ENCODE measurements around the gene ADAM19.

- TF ChIP-seq, protein P1, sequence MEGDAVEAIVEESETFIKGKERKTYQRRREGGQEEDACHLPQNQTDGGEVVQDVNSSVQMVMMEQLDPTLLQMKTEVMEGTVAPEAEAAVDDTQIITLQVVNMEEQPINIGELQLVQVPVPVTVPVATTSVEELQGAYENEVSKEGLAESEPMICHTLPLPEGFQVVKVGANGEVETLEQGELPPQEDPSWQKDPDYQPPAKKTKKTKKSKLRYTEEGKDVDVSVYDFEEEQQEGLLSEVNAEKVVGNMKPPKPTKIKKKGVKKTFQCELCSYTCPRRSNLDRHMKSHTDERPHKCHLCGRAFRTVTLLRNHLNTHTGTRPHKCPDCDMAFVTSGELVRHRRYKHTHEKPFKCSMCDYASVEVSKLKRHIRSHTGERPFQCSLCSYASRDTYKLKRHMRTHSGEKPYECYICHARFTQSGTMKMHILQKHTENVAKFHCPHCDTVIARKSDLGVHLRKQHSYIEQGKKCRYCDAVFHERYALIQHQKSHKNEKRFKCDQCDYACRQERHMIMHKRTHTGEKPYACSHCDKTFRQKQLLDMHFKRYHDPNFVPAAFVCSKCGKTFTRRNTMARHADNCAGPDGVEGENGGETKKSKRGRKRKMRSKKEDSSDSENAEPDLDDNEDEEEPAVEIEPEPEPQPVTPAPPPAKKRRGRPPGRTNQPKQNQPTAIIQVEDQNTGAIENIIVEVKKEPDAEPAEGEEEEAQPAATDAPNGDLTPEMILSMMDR (conservative IDR thresholded peaks at IDR 0.05 in 1 of 2, IDR thresholded peaks at IDR 0.05 in 1 of 2; ENCODE audit: low read depth in 1 of 2, low read length in 2 of 2) = no peak
- TF ChIP-seq EZH2 (IDR thresholded peaks at IDR 0.05; ENCODE audit: low read length, missing control alignments) = no peak
Observed at GRCh38 chr5:157598350-157598936, 22.9 kb upstream of the ADAM19 start.
